Measurements from ENCODE around the gene MAP2K6.

Gene MAP2K6

GRCh38 chr17:69424287-69425041 lies 10.0 kb downstream of the MAP2K6 start:
- Histone ChIP-seq H3K27ac (no peak overlapping the region), H3K4me3 (no peak overlapping the region)
- DNase-seq (ENCODE audit: low spot score), result no peak
- no peak for TF ChIP-seq CTCF (IDR thresholded peaks at IDR 0.05)

GRCh38 chr17:69425978-69426377 lies 11.5 kb downstream of the MAP2K6 start:
- TF ChIP-seq CTCF (IDR thresholded peaks at IDR 0.05), result no peak
- DNase-seq (ENCODE audit: low spot score), result no peak
- no peak overlapping the region for H3K4me3 ChIP-seq
- H3K27ac ChIP-seq, result no peak overlapping the region

- Histone ChIP-seq H3K4me3 (no peak overlapping the region), H3K27ac (no peak overlapping the region)
- no peak for DNase-seq (ENCODE audit: low spot score)
- TF ChIP-seq CTCF (IDR thresholded peaks at IDR 0.05), result no peak
These were observed 13.1 kb downstream of the MAP2K6 start for GRCh38 chr17:69427486-69428197.

- no peak for DNase-seq (ENCODE audit: low spot score)
- no peak overlapping the region for H3K27ac ChIP-seq
These were observed 13.9 kb downstream of the MAP2K6 start for GRCh38 chr17:69428252-69428980.

GRCh38 chr17:69430488-69430887 lies 16.0 kb downstream of the MAP2K6 start:
- TF ChIP-seq CTCF (IDR thresholded peaks at IDR 0.05), result no peak
- no peak overlapping the region for H3K27ac ChIP-seq
- no peak overlapping the region for H3K4me3 ChIP-seq
- no peak for DNase-seq (ENCODE audit: low spot score)

More at GRCh38 chr17:69428252-69428980, 13.9 kb downstream of the MAP2K6 start:
- no peak overlapping the region for H3K4me3 ChIP-seq
- TF ChIP-seq CTCF (IDR thresholded peaks at IDR 0.05), result no peak

GRCh38 chr17:69431835-69432234 lies 17.3 kb downstream of the MAP2K6 start:
- TF ChIP-seq CTCF (IDR thresholded peaks at IDR 0.05), result no peak
- no peak for DNase-seq (ENCODE audit: low spot score)

More at GRCh38 chr17:69431835-69432234, 17.3 kb downstream of the MAP2K6 start:
- H3K4me3 ChIP-seq, result no peak overlapping the region
- no peak overlapping the region for H3K27ac ChIP-seq
